B cell (primary cell): ENCODE results near the gene MAGEB1.

Experiments
- CTCF ChIP-seq: fragments of 200-600 bp; IDR thresholded peaks from one replicate; pipeline ENCODE4 v1.8.0; 2022; ENCODE audit warnings: antibody characterized with exemption, mild to moderate bottlenecking
- EZH2 ChIP-seq: IDR thresholded peaks from 2 replicates; pipeline ENCODE4 v1.6.1; 2012; ENCODE audit warnings: borderline replicate concordance, low read depth, mild to moderate bottlenecking, moderate library complexity, low read length; ENCODE audit not compliant: insufficient read depth, poor library complexity, severe bottlenecking

GRCh38 chrX:30212172-30212571 is 34.8 kb upstream of the MAGEB1 start:
- no peak for TF ChIP-seq CTCF
- no peak for TF ChIP-seq EZH2
